GM21737 (cell line): Measurements from ENCODE around the gene COX6A1.
"Not testable (repeated sequence)": the region's sequence is repeated elsewhere in the genome, so short reads cannot be mapped to it uniquely, and the experiment has no call there.

ENCODE experiments used
- ATAC-seq: cut with Tn5 transposase; IDR thresholded peaks from one replicate; pipeline ENCODE4 v1.9.1; 2021; ENCODE audit warnings: mild to moderate bottlenecking, moderate library complexity; ENCODE audit not compliant: unreplicated experiment

COX6A1 gene

GRCh38 chr12:120425797-120426196 is 12.1 kb upstream of the COX6A1 start:
- ATAC-seq: no peak

DNA sequence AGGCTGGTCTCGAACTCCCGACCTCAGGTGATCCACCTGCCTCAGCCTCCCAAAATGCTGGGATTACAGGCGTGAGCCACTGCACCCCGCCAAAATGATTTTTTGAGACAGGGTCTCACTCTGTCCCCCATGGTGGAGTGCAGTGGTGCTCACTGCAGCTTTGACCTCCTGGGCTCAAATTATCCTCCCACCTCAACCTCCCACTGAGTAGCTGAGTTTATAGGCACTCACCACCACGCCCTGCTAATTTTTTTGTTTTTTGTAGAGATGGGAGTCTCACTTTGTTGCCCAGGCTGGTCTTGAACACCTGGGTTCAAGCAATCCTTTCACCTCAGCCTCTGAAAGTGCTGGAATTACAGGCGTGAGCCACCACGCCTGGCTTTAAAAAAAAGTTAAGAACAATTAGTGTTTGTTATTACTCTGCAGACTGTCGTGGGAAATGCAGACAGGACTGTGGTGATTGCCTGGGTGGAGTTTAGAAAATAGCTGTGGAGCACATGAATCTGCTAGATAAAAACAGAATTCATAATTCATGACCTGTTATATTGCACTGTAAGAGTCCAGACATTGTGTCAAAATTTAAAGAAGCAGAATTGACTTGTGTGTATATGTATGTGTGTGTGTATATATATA is 9.2 kb upstream of the COX6A1 start:
- no peak for ATAC-seq

GRCh38 chr12:120429368-120429767 is 8.5 kb upstream of the COX6A1 start:
- no peak for ATAC-seq

GRCh38 chr12:120432772-120433525 is 5.0 kb upstream of the COX6A1 start:
- no peak for ATAC-seq

DNA sequence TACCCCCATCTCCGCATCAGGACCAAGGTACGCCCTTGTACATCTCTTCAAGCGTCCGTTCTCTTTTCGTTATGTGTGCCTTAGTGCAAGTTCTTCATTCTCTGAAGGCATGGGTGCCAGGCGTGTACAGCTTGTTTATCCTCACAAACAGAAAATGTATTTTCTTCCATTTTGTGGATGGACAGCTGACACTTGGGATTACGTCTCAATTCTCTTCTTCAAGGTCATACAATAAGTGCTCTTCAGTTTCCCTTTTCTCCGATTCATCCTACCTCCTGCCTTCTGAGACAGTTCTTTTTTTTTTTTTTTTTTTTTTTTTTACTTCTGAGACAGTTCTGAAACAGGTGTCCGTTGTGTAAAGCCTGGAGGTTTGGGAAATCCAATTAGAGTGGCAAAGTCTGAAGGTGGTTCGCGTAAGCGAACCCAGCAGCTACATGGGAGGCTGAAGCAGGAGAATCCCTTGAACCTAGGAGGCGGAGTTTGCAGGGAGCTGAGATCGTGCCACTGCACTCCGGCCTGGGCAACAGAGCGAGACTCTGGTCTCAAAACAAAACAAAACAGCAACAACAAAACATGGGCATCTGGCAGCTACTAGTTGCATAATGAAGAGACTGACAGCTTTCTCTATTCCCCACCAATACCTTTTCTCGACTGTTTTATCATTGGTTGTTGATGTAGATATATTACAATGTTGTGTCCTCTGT is 734 bp downstream of the COX6A1 start:
- no peak for ATAC-seq

DNA sequence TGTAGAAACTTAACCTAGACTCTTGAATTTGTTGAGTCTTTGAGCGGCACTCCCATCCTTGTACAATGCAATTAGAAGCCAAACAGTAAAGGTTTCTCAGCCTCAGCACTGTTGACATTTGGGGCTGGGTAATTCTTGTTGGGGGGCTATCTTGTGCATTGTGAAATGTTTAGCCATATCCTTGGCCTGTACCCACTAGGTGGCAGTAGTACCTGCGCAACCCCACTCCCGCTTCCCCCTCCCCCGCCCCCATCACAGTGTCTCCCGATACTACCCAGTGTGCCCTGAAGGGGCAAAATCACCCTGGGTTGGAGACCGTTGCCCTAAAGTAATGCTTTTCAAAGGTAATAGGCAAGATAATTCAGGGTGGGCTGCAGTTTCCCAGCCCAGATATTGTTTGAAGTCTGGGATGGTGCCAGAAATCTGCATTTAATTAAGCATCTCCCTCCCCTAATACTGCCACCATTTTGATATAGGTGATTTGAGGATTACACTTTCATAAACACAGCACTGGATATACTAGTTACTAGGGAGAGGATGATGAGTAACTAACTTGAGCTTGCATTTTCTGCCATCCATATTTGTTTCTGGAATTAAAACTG is 1.8 kb downstream of the COX6A1 start:
- no peak for ATAC-seq

GRCh38 chr12:120444676-120445075 is 6.8 kb downstream of the COX6A1 start:
- ATAC-seq: no peak

GRCh38 chr12:120445911-120446843 is 8.3 kb downstream of the COX6A1 start, which contains the start of the genes GATC and TRIAP1:
GATC (plus strand) TSS chr12:120446444; CDS start chr12:120446481, 37 bp downstream.
TRIAP1 (minus strand) TSS chr12:120446384; CDS start chr12:120446372, 12 bp downstream.
- ATAC-seq: peak; percentile 77

GRCh38 chr12:120446844-120447178 is 8.9 kb downstream of the COX6A1 start:
- ATAC-seq: peak; percentile 6

DNA sequence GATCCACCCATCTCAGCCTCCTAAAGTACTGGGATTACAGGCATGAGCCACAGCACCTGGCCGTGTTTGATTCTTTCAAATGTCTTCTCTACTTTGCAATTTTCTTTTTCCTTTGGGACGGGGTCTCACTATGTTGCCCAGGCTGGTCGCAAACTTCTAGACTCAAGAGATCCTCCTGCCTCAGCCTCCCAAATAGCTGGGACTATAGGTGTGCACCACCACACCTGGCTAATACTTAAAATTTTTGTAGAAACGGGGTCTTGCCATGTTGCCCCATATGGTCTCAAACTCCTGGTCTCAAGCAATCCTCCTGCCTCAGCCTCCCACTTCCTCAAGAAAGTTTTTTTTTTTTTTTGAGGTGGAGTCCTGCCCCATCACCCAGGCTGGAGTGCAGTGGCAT is 10.1 kb downstream of the COX6A1 start:
- ATAC-seq: no peak

GRCh38 chr12:120452524-120452923 is 14.6 kb downstream of the COX6A1 start:
- ATAC-seq: not testable (repeated sequence)

DNA sequence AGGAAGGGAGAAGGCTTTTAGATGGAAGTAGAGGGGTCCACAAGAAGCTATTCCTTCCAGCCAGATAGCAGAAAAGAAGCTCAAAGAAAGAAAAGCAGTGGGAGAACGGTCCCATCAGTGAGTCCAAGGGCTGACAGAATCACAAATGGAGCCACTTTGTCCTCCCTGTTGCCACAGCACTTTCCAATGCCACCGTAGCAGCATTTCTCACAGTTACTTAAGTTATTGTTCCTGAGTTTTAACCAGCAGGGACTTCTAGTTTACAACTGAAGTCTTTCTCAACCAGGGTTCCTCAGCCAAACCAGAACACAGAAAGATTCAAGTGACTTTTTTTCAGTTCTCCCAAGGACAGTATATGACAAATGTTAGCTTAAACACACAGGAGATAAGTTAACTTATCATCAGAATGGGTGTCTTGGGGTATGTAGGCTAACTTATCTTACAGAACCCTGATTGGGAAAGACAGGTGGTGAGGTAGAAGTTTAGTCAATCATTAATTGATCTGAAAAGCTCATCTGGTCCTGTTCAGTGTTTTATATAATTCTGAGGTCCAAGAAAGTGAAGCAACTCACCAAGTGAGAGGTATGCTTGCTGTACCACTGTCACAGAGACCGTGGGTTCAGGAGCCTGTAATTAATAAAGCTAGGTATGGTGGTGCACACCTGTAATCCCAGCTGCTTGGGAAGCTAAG is 15.3 kb downstream of the COX6A1 start:
- ATAC-seq: no peak

- no peak for ATAC-seq
These were observed 16.1 kb downstream of the COX6A1 start for GRCh38 chr12:120453977-120454376.

DNA sequence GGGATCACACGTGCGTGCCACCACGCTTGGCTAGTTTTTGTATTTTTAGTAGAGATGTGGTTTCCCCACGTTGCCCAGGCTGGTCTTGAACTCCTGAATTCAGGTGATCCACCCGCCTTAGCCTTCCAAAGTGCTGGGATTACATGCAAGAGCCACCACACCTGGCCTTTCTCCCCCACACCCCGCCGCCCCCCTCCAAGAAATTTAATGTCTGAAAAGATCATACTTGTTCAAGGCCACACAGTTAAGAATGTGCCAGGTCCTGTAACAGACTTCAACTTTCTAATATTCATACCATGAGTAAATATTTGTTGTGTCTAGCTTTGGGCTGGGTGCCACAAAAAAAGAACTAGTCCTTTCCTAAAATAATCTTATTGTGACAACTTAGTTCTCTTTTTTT is 17.4 kb downstream of the COX6A1 start:
- ATAC-seq: no peak

- no peak for ATAC-seq
These were observed 19.2 kb downstream of the COX6A1 start for GRCh38 chr12:120457133-120457532.

GRCh38 chr12:120460157-120460556 is 22.2 kb downstream of the COX6A1 start:
- ATAC-seq: no peak

- no peak for ATAC-seq
These were observed 24.3 kb downstream of the COX6A1 start for GRCh38 chr12:120462099-120462640.

DNA sequence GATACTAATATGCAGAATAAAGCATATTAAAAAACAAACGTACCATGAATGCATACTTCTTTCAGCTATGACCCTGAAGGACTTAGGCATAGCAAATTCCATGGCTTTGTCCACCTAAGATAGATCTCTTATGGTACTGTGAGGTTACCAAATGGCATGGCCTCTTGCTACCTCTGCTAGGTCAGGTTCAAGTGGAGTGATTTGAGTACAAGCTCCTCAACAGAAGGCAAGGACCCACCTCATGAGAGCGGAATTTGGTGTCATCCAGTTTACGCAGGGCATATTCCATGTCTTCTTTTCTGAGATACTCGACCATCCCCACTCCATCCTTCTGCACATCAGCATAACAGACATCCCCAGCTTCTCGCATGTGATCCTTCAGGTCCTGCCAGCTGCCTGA is 25.8 kb downstream of the COX6A1 start:
- no peak for ATAC-seq

DNA sequence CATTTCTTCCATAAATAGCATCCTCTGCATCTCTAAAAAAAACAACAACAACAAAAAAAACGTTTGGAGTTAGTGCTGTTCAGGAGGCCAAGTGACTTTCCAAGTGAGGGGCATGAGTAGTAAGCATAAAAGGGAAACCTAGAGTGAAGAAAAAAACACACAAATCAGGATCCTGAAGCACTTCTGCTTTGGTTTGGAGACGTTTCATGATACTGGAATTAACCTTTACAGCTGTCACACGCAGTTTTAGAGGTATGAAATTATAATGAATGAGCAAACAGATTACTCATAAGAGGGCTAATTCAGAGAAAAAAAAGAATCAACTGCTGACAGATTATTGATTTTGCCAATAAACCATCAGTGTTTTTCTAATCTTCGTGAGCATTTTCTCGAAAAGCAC is 27.8 kb downstream of the COX6A1 start:
- ATAC-seq: no peak
